PC-9 (cell line): ENCODE measurements around the gene ANKFN1. TPM values are rescaled to one million over a fixed set of nuclear protein-coding genes. Genes with fewer than 3 reads are reported as not detected.

Source experiments
- BruUV-seq: library from RNA; stranded (reverse); fragments of 400-500 nt; replicated peaks from 2 replicates; lab custom pipeline; 2021; lab: Mats Ljungman, UMichigan
- CTCF ChIA-PET: fragments of 300-600 bp; sonication (Branson Sonifier 250); formaldehyde crosslinking; loops from one replicate; lab custom pipeline; 2022; ENCODE audit warnings: antibody characterized with exemption; lab: Charles Lee
- POLR2A ChIA-PET: fragments of 300-600 bp; sonication (Branson Sonifier 250); formaldehyde crosslinking; loops from one replicate; lab custom pipeline; 2022; ENCODE audit warnings: antibody characterized with exemption; ENCODE audit not compliant: unreplicated experiment; lab: Charles Lee
- DNase-seq, 2 experiments: peaks; one replicate each; pipeline versions ENCODE4 v3.0.0 to v3.0.0-alpha.2; 2015 to 2022; ENCODE audit warnings: mixed read lengths in 1 of 2
- H2AFZ ChIP-seq: fragments of 200-600 bp; sonication (generic); 2 replicates; pipeline ENCODE4 v1.8.1; 2017; ENCODE audit warnings: antibody characterized with exemption
- H3F3A ChIP-seq: fragments of 200-600 bp; sonication (generic); 2 replicates; pipeline ENCODE4 v1.8.1; 2017; ENCODE audit warnings: antibody characterized with exemption, mild to moderate bottlenecking, low read depth; ENCODE audit not compliant: insufficient read depth
- H3K27ac ChIP-seq: fragments of 200-600 bp; sonication (generic); 2 replicates; pipeline ENCODE4 v1.6.1; 2016; ENCODE audit warnings: mixed run types
- H3K27me3 ChIP-seq: fragments of 200-600 bp; sonication (generic); 2 replicates; pipeline ENCODE4 v1.6.1; 2016; ENCODE audit warnings: low read depth, mixed run types; ENCODE audit not compliant: insufficient read depth
- H3K36me3 ChIP-seq: fragments of 200-600 bp; sonication (generic); 2 replicates; pipeline ENCODE4 v1.6.1; 2016; ENCODE audit warnings: low read depth, mixed run types
- H3K4me1 ChIP-seq: fragments of 200-600 bp; sonication (generic); replicated peaks from 2 replicates; pipeline ENCODE4 v1.6.1; 2016; ENCODE audit warnings: mixed run types; ENCODE audit not compliant: insufficient read depth
- H3K4me2 ChIP-seq: fragments of 200-600 bp; sonication (generic); 2 replicates; pipeline ENCODE4 v1.6.1; 2017; ENCODE audit warnings: mixed run types
- H3K4me3 ChIP-seq: fragments of 200-600 bp; sonication (generic); 2 replicates; pipeline ENCODE4 v1.6.1; 2016; ENCODE audit warnings: mixed run types
- H3K79me2 ChIP-seq: fragments of 200-600 bp; sonication (generic); 2 replicates; pipeline ENCODE4 v1.6.1; 2017; ENCODE audit warnings: low read depth, mixed run types
- H3K9me2 ChIP-seq: fragments of 200-600 bp; sonication (generic); 2 replicates; pipeline ENCODE4 v1.8.1; 2017; ENCODE audit warnings: mild to moderate bottlenecking; ENCODE audit not compliant: insufficient read depth
- H3K9me3 ChIP-seq: fragments of 200-600 bp; sonication (generic); 2 replicates; pipeline ENCODE4 v1.8.1; 2016; ENCODE audit warnings: low read depth; ENCODE audit not compliant: insufficient read depth
- H4K20me1 ChIP-seq: fragments of 200-600 bp; sonication (generic); 2 replicates; pipeline ENCODE4 v1.8.1; 2017; ENCODE audit not compliant: insufficient read depth
- CTCF ChIP-seq: fragments of 200-600 bp; sonication (generic); conservative IDR thresholded peaks from 2 replicates; pipeline ENCODE4 v1.6.1; 2017; ENCODE audit warnings: mixed run types, antibody characterized with exemption, mild to moderate bottlenecking, moderate library complexity
- EZH2 ChIP-seq: fragments of 200-600 bp; sonication (generic); IDR thresholded peaks from 2 replicates; pipeline ENCODE4 v1.8.0; 2017; ENCODE audit warnings: antibody characterized with exemption, low read depth
- intact Hi-C: fragments of 100-400 bp; cut with micrococcal nuclease; formaldehyde crosslinking; loops from one replicate; pipeline ENCODE4 v1.10.0; 2022; ENCODE audit not compliant: unreplicated experiment
- total RNA-seq: library from RNA; stranded (reverse); gene quantifications from 2 replicates; pipeline ENCODE4 v1.2.3, GENCODE V29; 2021

Gene ANKFN1
- total RNA-seq, 1 experiment from 2014 or later, result not detected

- POLR2A ChIA-PET, result no interaction called here
- H3K36me3 ChIP-seq, result no peaks in the 10 kb centered on the region
- no peaks in the 10 kb centered on the region for H3K9me2 ChIP-seq
- CTCF ChIA-PET, result no interaction called here
- H3K27ac ChIP-seq, result no peak overlapping the region
- H2AFZ ChIP-seq, result no peak overlapping the region
- H3K27me3 ChIP-seq, result peaks cover 14% of the 10 kb centered on the region; the same call in 1 of the 2 replicates
- H3K9me3 ChIP-seq, result no peaks in the 10 kb centered on the region
- TF ChIP-seq EZH2 (no peak), CTCF (no peak)
- no peaks in the 10 kb centered on the region for H3K4me1 ChIP-seq
- intact Hi-C loops, result no loop called here
- H4K20me1 ChIP-seq, result no peaks in the 10 kb centered on the region
- no peaks in the 10 kb centered on the region for H3K79me2 ChIP-seq
- H3F3A ChIP-seq, result no peaks in the 10 kb centered on the region
- no peak for DNase-seq
- BruUV-seq, result no TSS peak
- no peak overlapping the region for H3K4me2 ChIP-seq
- H3K4me3 ChIP-seq, result no peak overlapping the region
Measured at GRCh38 chr17:56217921-56218320, 64.6 kb downstream of the ANKFN1 start.

- H4K20me1 ChIP-seq, result no peaks in the 10 kb centered on the region
- no peaks in the 10 kb centered on the region for H3K9me2 ChIP-seq
- ChIA-PET CTCF (no interaction called here), POLR2A (no interaction called here)
- no peak for DNase-seq
- TF ChIP-seq EZH2, result no peak
- no peak for TF ChIP-seq CTCF
- H3K27me3 ChIP-seq, result no peaks in the 10 kb centered on the region
- no peaks in the 10 kb centered on the region for H3K79me2 ChIP-seq
- no peak overlapping the region for H3K4me3 ChIP-seq
- no peak overlapping the region for H3K27ac ChIP-seq
- no peak overlapping the region for H2AFZ ChIP-seq
- H3K36me3 ChIP-seq, result no peaks in the 10 kb centered on the region
- no peaks in the 10 kb centered on the region for H3F3A ChIP-seq
- H3K9me3 ChIP-seq, result no peaks in the 10 kb centered on the region
- intact Hi-C loops, result no loop called here
- H3K4me2 ChIP-seq, result no peak overlapping the region
- H3K4me1 ChIP-seq, result no peaks in the 10 kb centered on the region
- BruUV-seq, result no TSS peak
Measured at GRCh38 chr17:56222255-56222654, 69.0 kb downstream of the ANKFN1 start.

GRCh38 chr17:56230660-56231059, 77.4 kb downstream of the ANKFN1 start:
- Histone ChIP-seq H3K9me2 (no peaks in the 10 kb centered on the region), H3K79me2 (no peaks in the 10 kb centered on the region), H3K27me3 (no peaks in the 10 kb centered on the region), H3K9me3 (no peaks in the 10 kb centered on the region), H4K20me1 (no peaks in the 10 kb centered on the region), H2AFZ (no peak overlapping the region), H3K27ac (no peak overlapping the region), H3K4me2 (no peak overlapping the region), H3K4me1 (no peaks in the 10 kb centered on the region), H3K36me3 (no peaks in the 10 kb centered on the region), H3K4me3 (no peak overlapping the region), H3F3A (no peaks in the 10 kb centered on the region)
- ChIA-PET POLR2A (no interaction called here), CTCF (no interaction called here)
- no TSS peak for BruUV-seq
- intact Hi-C loops, result no loop called here
- TF ChIP-seq EZH2, result no peak
- TF ChIP-seq CTCF, result no peak
- no peak for DNase-seq
